GM21367 (cell line): Measurements from ENCODE around the gene GNG14.
"Not testable (repeated sequence)": the region's sequence is repeated elsewhere in the genome, so short reads cannot be mapped to it uniquely, and the experiment has no call there.

Experiments used
- ATAC-seq: cut with Tn5 transposase; IDR thresholded peaks from one replicate; pipeline ENCODE4 v1.9.1; 2021; ENCODE audit not compliant: unreplicated experiment

The GNG14 gene

DNA sequence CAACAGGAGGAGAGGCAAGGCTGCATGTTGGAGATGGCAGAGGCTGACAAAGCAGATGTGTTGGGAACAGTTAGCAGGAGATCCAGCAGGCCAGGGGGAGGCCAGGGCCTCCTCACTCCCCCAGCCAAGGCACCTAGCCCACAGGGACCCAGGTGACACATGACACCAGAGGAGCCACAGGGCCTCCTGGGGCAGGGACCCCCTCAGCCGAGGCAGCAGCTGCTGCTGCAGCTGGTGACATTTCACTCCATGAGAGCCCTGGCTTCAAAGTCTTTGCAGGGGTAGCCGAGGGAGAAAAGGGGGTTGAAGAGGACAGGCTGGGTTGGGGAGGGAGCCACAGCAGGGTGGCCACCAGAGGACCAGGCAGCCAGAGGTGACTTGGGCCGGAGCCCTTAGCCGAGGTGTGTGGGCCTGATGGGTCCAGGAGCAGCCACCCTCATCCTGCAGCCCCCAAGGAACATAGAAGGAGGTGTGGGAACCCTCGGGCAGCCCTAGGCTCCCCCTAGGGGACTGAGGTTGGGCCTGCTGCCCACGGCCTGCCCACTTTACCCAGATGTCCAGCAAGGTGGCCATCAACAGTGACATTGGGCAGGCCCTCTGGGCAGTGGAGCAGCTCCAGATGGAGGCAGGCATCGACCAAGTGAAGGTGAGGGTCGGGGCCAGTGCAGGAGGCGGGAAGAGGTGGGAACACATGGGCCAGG is at the start of gene GNG14:
TSS of gene GNG14 (plus strand) at position 503 of the 701 bp plus-strand sequence. CDS start at position 554, 51 bp downstream.
- no peak for ATAC-seq

DNA sequence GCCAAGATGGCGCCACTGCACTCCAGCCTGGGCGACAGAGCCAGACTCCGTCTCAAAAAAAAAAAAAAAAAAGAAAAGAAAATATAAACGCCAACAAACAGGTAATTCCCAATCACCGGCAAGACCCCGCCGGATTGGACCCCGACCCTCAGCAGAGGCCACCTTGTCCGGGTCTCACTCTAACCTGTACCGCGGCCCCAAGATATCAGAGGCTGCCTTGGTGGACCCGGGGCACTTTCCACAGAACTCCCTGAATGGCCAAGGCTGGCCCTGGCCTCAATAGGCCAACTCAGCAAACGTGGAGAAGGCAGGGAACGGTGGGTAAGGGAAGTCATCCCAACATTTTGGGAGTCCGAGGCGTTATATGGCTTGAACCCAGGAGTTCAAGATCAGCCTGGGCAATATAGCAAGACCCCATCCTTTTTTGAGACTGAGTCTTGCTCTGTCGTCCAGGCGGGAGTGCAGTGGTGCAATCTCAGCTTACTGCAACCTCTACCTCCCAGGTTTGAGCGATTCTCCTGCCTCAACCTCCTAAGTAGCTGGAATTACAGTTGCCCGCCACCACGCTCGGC is 49.1 kb upstream of the GNG14 start:
- no peak for ATAC-seq

DNA sequence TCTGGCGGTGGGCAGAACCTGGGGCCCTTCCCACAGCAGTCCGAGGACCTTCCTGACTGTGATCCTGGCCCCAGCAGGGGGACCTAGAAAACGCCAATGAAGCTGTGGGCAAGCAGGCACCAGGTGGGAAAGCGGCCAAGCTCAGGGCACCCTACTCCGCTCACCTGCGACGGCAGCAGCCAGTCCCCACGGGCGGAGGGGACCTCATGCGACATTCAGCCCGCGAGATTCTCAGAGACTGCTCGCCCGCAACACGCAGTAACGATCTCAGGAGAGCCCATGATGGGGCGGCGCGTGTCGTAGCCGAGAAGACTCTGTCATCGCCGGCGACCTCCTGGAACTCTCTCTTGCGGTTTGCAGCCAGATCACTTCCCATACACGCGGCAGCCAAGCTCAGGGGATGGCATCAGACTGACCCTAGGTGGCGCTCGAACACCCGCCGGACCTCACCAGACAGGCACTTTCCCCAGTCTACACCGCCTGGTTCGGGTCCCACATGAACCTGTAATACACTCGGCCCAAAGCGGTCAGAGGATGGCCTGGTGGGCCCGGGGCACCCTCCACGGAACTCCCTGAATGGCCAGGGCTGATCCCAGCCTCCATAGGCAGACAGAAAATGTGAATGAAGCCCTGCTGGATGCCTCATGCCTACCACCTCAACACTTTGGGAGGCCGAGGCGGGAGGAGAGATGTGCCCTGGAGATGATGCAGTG is 47.7 kb upstream of the GNG14 start:
- no peak for ATAC-seq

DNA sequence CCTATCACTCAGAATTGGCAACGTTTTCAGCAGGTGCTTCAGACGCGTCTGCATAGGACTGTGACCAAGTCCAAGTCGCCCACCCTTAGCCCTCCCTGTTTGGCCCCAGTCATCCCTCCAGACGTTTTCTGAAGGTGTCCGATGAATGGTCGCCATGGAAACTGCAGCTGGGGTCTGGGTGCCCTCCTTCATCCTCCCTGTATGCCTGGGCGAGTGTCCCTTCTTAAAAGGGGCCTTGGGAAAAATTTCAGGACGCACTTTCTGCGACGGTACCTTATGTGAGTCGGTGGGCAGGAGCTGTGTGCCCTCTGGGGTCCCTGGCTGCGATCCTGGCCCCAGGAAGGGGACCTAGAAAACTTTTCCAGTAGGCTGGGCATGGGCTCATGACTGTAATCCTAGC is 46.3 kb upstream of the GNG14 start:
- no peak for ATAC-seq

DNA sequence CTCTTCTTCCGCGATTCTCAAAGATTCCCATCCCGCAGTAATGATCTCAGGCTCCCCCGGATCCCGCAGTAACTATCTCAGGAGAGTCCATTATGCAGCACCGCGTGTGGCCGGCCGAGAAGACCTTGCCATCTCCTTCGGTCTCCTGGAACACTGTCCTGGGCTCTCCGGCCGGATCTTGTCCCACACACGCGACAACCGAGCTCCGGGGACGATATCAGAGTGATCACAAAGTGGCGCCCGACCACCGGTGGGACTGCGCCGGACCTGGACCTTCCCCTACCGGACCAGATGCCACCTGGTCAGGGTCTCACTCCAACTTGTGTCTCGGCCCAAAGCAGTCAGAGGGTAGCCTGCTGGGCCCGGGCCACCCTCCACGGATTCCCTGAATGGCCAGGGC is 45.3 kb upstream of the GNG14 start:
- ATAC-seq = no peak

DNA sequence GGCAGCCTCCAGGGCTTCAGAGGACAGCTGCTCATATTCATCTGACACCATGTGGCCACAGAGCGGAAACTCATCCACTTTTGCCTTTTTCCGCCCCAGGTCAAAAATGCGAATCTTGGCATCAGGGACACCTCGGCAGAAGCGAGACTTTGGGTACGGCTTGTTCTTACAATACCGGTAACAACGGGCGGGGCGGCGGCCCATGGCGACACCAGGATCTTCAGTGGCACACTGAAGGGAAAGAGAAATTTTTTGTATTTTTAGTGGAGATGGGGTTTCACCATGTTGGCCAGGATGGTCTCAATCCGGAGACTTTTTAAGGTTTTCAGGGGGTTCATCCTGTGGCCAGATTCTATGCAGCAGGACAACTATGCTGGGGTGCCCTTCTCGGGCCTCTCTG is 44.1 kb upstream of the GNG14 start:
- not testable (repeated sequence) for ATAC-seq

DNA sequence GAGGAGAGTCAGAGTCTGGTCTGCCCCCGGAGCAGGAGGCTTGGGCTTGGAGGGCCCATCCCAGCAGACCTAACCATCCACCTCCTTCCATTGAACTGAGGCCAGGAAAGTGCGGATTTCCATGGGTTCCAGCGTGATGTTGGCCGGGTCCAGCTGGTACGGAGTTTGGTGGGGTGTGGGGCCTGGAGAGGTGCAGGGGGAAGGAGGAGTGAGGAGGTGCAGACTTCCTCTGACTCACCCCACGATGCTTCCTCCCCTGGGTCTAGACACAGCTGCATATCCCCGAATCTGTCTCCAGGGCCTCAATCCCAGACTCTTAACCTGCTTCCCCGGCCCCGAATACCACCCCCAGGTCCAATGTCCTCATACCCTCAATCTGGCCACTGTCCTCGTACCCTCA is 41.2 kb upstream of the GNG14 start:
- no peak for ATAC-seq

DNA sequence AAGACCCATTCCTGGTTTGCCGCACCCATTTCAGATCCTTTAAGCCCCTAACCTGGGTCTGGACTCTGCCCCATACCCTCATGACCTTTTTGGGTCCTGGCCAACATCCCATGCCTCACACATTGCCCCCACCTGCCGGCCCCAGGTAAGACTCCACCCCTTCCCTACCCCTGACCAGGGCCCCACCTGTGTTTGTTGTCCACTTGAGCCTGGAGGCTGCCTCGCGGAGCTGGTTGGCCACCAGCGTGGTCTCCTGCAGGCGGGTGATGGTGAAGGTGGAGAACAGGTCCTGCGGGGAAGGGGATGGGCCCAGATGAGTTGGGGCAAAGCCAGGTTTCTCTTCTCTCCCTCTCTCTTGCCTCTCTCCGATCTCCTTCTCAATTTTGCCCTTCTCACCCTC is 40.8 kb upstream of the GNG14 start:
- ATAC-seq = no peak

DNA sequence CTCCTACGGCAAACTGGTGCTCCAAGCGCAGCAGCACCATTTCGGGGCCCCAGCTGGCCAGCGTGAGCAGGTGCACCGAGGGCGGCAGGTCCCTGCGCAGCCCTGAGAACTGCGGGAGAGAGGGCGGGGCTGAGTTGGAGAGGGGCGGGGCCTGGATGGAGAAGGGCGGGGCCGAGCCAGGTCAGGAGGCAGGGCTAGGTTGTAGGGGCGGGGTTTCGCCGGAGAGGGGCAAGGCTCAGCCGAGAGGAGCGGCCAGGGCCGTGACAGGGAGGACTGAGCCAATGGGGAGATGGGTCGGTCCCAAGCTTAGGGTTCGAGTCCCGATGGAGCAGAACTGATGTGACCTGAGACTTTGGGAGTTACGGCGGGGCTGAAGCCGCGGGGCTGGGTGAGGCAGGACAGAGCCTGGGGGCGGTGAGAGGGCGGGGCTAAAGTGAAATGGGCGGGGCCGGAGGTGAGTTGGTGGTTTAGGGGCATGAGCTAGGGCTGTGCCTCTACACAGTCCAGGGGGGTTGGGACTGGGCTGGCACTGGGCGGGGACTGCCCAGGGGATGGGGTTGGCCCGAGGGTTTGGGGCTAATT is 40.2 kb upstream of the GNG14 start:
- no peak for ATAC-seq

DNA sequence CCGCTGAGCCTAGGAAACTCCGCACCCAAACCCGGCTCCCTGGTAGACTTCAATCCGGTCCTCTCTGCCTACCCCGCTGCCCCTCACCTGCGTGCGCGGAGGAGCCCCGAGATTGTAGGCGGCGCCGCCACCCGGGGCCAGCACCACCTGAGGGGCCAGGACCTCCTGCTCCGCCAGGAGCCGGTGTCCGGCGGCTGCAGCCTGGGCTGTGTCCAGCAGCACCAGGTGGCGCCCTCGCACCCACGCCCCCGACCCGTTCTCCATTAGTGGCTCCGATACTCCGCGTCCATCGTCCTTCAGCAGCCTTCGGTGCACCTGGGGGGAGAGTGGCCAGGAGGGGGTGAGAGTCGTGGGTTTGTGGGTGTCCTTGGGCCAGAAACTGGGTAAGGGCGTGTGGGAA is 39.7 kb upstream of the GNG14 start:
- ATAC-seq = no peak

DNA sequence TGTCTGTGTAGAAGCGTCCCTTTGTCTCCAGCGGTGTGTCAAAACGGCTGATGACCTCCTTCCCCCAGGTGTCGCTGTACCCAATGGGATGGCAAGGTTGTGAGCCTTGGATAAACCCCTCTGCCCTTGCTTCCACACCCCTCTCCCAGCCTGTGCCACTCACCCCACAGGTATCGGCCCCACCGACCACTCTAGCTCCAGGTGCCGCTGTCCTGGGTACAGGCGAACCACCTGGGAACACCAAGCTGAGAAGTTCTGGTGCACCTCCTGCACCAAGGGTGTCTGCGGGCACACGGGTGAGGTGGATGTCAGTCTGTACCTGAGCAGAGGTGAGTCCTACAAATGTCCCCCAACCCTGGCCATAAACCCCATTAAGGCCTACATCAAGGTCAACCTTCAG is 37.9 kb upstream of the GNG14 start:
- no peak for ATAC-seq

DNA sequence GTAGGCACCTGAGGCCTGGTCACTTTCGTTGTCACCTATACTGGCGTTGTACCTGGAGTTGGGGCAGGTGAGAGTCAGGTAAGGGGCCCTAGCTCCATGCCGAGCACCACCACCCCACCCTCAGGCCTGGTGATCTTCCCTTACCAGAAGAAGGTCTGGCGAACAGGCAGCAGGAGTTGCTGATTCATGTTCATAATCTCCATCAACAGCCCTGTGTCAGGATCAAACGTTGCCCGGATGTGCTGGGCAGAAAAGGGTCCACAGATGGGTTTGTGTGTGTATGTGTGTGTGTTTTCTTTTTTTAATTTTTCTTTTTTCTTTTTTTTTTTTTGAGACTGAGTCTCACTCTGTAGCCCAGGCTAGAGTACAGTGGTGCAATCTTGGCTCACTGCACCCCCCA is 35.6 kb upstream of the GNG14 start:
- no peak for ATAC-seq

DNA sequence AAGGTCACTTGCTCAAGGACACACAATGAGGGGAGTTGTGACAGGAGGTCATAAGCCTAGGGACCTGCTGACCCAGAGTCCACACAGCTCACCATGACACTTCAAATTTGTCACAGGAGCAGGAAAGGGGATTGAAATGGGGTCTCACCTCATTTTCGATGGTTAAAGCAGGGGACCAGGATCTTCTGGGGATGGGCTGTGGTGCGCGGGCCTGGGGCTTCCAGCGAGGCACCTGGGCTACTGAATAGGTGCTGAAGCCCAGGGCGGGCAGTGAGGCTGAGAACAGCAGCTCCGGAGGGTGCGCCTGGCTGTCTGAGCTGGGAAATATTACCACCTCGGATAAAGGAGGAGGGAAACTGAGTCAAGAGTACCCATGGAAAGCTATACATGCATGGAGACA is 32.3 kb upstream of the GNG14 start:
- ATAC-seq = no peak

DNA sequence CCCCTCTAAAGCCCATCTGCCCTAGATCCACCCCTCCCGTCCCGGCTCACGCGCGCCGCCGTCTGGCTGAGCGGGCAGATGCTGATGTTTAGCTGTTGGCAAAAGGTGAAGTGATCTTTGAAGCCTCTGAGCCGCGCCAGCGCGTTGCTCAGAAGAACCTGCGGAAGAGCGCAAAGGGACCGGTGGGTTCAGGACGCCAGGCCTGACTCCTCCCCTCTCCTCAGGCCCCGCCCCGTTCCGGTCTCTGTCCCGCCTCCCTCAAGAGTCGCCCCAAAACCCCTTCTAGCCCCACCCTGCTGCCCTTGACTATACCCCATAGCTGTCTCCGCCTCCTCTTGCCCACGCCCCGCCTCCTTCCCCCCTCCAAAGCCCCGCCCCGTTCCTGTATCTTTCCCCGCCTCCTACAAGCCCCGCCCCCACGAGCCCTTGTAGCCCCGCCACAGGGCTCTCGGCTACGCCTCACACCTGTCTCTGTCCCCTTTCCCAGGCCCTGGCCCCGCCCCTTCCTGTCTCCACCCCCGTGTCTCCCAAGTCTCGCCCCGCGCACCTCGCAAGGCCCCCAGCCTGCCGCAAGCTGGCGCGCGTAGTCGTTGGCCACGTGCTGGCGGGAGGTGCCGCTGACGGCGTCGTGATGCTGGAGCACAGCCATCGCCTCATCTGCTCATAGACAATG is 30.8 kb upstream of the GNG14 start:
- ATAC-seq = no peak

DNA sequence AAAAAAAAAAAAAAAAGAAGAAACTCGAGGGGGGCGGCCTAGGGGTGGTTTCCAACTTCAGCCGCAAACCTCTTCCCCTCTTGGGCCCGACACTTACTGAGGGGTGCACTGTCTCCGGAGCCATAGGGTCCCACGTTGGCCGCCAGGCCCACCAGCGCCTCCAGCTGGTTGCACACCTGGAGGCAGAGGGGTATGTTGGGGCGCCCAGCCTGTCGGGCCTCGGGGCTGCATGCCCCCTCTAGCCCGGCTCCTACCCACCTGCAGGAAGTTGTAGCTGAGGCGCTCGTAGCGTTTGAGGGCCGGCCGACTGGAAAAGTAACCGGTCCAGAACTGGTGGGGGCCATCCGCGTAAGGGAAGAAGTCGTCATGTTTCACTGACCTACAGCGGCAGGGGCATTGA is 29.8 kb upstream of the GNG14 start:
- ATAC-seq = no peak

DNA sequence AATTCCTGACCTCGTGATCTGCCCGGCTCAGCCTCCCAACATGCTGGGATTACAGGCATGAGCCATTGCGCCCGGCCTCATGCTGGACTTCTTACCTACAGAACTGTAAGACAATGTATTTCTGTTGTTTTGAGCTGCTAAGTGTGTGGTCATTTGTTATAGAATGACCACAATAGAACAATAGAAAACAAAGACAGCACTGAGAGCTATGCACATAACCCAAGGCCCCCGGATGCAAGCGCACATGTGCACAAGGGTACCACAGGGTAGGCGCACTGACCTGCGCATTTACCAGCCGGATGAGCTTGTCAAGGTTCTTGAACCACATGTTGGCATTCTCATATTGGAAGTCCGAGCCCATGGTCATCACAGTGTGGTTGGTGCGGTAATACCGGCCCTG is 26.8 kb upstream of the GNG14 start:
- ATAC-seq = no peak

DNA sequence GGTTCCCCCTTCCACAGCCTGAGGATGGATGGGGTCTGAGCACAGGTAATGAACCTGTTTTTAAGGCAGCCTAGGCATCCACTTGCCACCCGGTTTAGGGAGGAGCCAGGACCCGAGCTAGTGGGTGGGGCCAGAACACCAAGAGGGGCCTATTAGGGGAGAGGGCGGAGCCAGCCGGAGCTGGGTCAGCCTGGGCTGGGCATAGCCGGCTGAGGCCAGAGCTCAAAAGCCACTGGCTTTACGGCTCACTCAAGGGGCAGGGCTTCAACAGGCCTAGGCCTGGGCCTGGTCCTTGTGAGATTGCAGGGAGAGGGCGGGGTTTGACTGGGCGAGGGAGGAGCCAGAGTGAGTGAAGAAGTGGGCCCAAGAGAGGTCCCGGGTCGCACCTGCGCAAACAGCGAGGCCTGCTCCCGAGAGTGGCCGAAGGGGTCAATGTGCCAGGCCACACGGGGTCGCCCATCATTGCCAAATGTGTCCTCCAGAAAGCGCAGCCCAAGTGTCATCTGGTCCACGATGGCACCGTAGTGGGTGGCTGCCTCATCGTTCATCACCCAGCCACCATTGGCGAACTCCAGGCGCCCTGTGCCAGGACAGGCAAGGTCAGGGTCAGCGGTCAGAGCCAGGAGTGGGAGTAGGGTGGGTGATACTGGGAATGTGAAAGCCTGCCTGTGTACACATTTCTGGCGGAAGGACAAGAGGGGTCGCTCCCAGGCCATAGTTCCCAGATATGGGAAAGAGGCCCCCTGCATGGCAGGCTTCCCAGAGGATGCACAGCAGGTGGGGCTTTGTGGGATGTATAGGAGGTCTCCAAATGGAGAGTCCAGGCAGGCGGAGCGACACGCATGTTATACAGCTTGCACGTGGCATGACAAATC is 23.2 kb upstream of the GNG14 start:
- ATAC-seq = no peak

DNA sequence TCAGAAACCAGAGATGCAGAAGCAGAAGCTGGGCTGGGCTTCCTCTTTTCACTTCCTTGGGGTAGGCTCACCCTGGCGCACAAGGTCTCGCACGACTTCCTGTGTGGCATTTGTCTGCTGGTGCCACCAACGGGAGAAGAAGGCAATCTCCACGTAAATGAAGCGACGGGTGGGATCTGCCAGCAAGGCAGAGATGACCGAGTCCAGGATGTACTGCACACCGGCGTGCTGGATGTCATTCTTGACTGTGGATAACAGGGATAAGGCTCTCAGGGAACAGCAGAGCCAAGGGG is 22.6 kb upstream of the GNG14 start:
- no peak for ATAC-seq

DNA sequence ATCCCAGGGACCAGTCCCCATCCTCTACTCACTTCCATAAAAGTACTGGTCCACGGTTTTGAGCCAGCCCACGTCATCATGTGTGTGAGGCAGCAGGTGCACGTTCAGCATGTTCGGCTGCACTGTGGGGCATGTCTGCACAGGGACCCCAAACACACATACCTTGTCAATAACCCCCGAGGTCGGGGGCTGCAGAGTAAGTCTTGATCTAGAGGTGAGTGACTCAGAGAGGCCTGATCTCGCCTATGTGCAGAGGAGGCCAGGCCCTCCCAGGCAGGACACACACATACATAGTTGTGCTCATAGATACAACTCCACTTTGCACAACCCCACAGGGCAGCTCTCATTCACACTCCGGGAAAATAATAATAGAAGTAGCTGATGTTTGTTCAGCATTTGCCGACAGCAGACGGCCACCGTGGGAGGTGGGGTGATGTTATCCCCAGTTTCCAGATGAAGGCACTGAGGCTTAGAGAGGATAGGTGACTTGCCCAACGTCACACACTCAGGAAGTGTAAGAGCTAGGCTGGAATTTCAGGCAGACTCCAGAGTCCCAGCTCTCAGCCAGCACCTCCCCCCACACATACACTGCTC is 22.0 kb upstream of the GNG14 start:
- ATAC-seq = no peak

DNA sequence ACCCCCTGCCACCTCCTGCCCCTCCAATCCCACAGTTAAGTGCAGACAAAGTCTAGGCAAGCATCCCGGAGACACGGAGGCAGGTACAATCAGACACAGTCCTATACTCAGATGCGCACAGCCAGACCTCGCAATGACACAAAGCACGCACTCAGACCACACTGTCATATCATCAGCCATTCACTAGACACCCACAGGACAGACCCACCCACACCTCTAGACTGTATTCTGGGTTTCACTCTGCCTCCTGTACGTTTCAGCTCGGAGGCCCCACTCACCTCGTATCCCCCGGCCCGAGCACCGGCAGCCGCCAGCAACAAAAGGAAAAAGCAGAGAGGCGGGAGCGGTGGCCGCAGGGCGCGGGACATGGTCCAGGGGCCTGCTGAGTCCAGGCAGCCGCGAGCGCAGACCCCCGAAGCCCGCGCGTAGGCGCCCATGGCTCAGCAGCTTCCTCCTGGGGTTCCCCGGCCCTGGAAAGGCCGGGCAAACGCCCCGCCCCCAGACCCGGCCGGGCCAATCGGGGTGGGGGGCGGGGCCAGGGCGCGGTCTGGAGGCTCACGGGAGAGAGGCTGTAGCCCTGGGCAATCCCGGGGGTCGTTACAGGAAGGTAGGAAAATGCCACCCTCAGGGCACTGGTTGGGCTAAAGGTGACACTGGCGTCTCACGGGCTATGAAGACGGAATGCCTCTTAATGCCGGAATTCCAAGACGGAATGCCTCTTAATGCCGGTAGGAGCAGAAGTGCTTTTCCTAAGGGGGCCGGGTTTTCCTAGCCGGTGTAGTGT is 21.3 kb upstream of the GNG14 start, which contains the start of the genes MAN2B1 and WDR83:
TSS of gene MAN2B1 (minus strand) at position 478 of the 784 bp plus-strand sequence. CDS start at position 437, 41 bp downstream.
TSS of gene WDR83 (plus strand) at position 543 of the 784 bp plus-strand sequence. CDS start 2,984 bp downstream, outside the sequence.
- ATAC-seq = no peak
